Astrocyte (in vitro differentiated cells and primary cell): ENCODE results near the gene XYLT1.

Experiments
- CTCF ChIP-seq: IDR thresholded peaks from 2 replicates; pipeline ENCODE4 v1.5.1; 2011; ENCODE audit warnings: low read depth, mild to moderate bottlenecking, inconsistent platforms, low read length, moderate library complexity; ENCODE audit not compliant: insufficient read depth
- EZH2 ChIP-seq: IDR thresholded peaks from 2 replicates; pipeline ENCODE4 v1.6.1; 2012; ENCODE audit warnings: mild to moderate bottlenecking, low read length, inconsistent platforms; ENCODE audit not compliant: insufficient read depth

DNA sequence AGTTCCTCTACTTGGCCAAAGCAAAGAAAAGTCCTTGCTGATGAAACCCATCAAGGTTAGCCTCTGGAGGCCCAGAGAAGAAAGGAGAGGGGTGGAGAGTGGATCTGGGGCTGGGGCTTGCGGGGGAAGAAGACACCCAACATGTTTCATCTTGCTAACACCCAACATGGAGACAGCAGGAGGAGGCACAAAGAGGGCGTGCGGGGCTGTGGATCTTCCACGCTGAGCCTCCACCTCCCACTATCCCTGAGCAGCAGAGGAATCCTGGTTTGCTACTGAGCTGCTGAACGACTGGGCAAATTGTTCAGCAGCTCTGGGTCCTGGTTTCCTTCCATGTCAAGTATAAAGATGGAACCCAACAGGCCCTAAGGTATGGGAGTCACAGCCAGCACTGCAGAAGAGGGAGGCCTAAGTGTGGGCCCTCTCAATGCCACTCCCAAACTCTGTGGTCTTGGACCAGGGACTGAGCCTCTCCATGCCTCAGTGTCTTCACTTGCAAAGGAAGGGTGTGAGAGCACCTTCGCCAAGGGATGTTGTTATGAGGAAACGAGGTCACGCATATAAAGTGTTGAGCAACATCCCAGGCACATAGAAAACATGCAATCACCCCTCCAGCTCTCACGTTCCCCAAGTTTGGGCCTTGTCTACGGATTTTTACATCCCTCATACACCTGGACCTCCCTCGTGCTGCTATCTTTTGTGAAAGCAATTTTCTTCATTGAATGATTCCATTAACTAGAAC, 122.5 kb downstream of the XYLT1 start:
- TF ChIP-seq EZH2, result no peak
- TF ChIP-seq CTCF, result no peak
